Measurements from ENCODE around the gene ZCCHC14.
"Not testable (repeated sequence)": the region's sequence is repeated elsewhere in the genome, so short reads cannot be mapped to it uniquely, and the experiment has no call there.

ZCCHC14 gene

DNA sequence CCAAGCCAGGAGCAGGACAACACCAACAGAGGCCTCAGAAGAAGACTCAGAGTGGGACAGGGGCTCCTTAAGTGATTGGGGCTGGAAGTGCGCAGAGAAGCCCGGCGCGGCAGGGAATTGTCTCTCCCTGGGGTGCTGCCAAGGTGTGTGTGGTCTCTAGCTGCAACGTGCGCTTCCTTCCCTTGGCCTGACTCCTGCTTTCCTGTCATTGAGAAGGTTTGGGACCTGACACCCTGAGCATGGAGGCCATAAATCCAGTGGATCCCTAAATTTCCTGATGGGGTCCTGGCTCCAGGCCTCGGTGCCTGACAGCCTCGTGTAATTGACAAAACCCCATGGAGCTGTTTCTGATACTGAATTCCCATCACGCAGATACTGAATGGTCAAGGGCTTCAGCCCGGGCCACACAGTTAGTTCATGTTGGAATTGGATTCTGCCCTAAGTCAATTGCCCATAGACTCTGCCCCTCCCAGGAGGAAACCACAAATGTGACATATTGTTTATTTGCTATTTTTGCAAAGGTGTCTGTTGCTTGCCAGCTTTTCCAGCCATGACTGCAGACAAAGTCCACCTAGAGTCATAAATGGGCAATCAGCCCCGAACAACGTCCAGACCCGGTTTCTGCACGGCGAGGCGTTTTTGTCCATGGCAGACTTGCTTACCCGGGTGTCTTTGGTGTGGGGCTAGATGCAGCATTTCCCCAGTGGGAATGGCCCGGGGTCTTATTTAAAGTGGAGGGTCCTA lies 4.4 kb upstream of the ZCCHC14 start:
- not testable (repeated sequence) for DNase-seq

DNA sequence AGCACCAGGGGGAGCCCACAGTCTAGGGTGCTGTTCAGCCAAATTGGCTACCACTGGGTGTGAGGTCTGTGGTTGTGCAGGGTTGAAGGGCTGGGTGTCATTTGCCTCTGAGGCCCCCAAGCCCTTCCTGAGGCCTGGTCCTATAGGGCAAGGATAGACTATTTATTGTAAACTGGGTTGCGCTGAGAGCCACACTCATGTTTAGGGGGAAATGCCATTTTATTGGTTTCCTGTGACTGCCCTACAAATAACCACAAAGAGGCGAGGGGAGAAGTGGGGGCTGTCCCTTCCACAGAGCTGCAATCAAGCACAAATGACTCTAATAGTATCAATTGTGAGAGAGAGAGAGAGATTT lies 3.6 kb upstream of the ZCCHC14 start:
- no peak for DNase-seq

DNA sequence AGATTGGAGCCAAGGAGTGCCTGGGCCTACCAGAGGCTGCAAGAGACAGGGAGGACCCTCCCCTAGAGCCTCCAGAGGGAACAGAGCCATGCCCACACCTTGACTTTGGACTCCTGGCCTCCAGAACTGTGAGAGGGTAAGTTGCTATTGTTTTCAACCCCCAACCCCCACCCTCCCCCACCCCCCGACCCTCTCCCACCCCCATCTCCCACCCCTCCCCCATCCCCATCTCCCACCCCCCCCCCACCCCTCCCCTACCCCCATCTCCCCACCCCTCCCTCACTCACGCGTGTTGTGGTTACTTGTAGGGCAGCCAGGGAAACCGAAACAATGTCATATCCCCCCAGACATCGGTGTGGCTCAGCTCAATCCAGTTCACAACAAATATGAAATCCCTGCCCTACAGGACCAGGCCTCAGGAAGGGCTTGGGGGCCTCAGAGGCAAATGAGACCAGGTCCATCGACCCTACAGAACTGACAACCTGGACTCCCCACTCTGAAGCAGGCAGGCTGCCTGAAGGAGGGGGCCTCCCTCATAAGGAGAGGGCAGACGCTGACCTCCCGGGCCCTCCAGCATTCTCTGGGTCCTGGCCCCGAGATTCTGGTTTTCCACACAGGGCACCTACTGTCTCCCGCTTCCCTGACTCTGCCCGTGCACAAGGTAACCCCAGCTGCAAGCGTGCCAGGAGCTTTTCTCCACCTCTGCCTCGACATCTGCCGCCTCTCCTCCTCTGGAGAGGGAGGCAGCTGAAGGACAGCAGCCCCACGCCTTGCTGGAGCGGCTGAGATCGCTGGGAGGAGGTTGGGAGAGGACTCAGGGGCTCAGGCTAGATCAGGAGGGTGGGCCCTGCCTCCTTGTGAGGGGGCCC lies 3.0 kb upstream of the ZCCHC14 start:
- no peak for DNase-seq

DNA sequence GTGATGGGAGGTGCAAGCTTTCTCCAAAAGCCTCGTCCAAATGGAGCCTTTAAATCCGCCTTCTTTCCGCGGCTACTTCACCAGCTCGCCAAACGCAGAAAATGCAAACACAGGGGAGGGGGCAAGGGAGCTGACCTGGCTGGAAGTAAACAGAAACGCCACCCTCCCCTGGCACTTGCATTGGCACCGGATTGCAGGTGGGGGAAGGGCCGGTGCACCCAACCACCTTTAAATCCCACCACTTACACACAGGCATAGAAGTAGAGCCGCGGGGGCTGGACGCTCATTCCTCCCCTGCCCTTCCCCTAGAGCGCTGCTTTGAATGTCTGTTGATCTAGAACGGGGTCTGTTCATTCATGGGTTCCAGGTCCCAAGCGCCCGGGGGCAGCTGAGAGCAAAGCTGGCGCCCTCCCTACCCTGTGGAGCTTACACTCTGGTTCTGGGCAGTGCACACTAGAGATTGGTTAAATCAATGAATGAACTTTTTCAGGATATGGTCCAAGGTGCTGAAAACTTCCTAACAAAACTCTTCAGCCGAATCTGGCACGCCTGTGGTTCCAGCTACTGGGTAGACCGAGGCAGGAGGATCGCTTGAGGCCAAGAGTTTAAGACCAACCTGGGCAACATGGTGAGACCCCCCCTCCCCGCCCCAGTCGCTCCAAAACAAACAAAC lies 920 bp upstream of the ZCCHC14 start:
- DNase-seq = no peak

DNA sequence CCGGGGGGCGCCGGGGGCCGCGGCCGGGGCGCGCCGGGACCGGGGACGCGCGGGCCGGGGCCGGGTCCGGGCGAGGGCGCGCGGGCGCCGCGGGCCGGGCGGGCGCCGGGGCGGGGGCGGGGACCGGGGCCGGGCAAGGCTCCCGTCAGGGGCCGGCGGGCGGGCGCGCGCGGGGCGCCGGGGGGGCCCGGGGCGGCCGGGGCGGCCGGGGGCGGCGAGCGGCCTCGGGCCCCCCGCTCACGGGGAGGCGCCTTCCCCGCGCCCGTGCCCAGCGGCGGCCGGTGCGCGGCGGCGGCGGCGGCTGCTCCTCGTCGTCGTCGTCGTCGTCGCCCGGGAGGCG lies 563 bp downstream of the ZCCHC14 start:
- no peak for DNase-seq

DNA sequence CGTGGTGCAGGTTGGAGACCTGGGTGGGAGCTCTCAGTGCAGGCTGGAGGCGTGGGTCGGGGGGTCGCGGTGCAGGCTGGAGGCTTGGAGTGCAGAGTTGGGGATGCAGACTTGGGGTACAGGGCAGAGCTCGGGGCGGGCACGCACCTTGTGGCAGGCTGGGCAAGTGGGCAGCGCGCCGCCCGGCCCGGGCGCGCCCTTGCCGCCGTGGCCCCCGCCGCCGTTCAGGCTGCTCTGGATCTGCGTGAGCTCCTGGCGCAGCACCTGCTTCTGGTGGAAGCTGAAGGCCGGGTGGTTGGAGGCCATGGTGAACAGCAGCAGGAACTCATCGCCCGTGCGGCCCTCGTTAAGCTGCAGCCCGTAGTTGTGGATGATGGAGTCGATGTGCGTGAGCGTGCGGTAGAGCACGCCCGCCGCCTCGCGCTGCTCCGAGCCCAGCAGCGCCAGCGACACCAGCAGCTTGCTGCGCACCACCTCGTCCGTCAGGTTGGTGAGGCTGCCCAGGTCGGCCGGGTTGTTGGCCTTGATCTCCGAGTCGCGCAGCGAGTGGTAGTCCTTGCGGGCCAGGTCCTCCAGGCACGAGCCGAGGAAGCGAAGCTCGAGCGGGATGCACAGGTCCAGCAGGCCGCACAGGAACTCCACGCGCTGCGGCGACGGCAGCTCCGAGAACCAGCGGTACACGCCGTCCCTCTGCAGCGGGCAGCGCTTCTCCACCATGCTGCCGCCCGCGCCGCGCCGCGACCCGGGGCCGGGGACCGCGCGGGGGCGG lies 1.1 kb downstream of the ZCCHC14 start:
- DNase-seq = no peak

DNA sequence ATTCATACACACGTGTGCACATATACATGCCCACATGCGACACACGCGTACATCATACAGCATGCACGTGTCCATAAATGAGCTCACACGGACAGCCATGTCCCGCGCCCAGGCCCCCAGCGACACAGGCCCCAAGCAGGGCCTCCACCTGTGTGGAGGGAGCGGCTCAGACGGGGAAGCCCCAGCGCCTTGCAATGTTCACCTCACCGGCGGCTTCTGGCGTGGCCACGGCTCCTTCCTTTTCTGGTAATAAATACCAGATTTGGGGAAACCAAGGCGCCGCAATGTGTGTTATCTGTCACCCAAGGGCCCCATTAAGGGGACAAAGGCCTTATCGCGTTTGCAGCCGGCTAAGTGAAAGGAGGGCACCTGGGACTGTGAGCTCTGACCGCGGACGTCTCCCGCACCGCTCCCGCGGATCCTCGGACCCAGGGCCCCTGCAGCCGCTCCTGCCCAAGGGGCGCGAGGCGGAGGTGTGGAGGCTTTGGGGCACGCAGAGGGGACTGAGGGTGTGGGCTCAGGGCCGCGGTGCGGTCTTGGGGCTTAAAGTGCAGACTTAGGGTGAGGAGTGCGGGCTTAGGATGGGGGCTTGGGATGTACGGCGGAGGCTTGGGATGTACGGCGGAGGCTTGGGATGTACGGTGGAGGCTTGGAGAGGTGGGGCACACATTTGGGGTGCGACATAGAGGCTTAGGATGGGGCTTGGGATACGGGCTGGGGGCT lies 1.9 kb downstream of the ZCCHC14 start:
- DNase-seq = not testable (repeated sequence)

DNA sequence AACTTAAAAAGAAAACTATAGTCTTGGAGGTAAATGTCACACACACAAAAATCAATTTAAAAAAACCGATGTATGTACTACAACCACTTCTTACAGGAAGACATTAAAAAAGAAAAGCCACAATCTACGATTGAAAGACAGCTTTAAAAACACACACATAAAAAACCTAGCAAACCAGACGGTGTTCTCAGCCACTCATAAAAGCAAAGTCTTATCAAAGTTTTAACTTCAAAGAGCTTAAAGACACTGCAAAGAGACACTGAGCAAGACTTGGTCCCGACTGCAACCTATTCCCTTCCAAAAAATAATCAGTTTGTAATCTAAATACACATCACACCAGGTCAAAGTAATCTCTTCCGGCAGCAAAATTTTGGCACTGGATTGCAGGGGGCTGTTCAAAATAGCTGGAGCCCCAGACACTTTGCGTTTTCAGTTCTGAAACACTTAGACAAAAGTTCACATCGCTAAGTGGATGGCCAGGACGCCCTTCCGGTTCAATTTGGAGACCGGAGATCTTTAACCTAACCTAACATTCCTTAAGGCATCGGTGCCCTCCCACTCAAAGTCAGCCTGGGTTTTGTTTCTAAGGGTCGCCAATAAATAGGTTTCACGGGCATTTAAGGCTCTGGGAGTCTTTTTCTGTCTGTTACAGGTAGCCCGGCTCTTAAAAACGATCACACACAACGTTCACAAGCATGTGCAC lies 2.6 kb downstream of the ZCCHC14 start:
- DNase-seq = no peak

DNA sequence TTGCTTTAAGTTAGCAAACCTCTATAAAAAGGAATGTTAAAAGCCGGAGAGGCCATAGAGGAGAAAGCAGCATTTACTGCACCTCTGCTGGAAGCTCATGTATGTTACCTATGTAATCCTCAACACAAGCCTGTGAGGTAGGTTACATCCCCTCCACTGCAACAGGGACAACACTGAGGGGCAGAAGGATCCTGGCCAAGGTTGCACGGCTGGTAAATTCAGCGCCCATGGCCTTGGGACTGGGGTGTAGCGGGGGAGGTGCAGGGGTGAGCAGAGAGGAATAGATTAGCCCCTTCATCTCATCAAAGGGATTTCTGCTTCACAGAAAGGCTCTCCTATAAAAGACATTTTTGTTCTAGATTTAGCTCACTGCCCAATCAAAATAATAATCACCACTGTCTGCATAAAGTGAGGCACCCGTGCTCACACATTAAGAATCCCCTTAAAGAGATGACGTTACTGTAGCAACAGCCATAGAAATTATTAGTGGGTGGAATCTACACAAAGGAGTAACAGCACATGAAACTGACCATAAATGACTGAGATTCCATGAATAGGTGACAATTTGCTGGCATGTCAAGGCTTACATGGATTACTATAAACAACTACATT lies 3.3 kb downstream of the ZCCHC14 start:
- no peak for DNase-seq

DNA sequence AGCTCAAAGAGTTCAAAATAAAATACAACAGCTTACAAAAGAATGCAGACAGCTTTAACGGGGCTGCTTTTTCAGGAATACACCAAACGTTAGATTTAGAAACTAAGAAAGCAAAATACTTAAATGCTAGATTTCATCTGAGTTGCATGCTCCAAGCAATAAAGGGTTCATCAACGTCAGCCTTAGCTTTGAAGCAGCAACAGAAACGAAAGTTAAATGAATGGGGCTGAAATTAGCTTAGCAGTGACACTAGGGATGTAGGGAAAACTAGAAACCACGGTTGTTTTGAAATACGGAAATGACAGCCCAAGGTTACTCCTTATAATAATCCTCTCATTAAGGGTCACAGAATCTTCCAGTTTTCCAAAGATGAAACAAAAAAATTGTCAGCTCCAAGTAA lies 3.9 kb downstream of the ZCCHC14 start:
- not testable (repeated sequence) for DNase-seq

DNA sequence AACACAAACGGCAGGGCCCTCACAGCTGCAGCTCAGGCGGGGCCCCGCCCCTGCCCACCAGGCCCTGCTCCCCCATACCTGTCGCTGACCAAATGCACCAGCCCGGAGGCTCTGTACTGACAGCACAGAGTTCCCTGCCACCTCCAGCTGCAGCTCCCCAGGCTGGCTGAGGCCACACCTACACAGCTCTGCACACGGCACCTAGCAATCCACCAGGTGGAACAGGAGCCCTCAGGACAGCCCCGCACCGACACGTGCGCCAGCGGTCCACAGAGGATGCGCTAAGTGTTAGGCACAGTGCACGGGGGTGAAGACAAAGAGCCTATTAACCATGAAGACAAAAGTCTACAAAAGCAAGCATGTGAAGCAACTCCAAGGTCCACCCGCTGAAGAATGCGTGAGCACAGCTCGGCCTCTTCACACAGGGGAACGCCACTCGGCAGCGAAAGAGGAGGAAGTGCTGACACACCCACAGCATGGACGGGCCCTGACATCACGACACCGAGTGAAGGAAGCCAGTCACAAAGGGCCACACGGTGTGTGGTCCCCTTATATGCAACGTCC lies 5.4 kb downstream of the ZCCHC14 start:
- no peak for DNase-seq

DNA sequence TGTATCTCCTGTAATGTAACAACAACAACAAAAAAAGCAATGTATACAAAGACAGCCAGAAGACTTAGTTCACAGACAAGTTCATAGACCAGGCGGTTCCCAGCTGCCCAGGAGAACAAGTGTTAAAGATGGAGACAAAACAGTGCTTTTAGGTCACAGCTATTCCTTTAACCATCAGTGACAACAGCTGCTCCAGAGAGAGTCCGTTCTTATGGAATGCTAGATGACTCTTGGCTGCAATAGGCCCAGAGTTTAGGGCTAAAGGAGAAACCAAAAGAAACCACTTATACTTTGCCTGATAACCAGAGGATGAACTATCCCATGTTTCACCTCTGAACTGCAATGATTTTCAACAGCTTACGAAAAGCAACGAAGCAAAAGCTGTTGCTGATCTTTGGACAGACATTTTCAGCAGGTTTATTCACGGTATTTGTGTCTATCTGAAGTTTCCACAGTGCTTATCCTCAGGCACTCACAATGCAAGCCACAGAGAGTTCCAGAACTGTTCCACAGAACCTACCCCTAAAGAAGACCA lies 6.0 kb downstream of the ZCCHC14 start:
- DNase-seq = no peak

DNA sequence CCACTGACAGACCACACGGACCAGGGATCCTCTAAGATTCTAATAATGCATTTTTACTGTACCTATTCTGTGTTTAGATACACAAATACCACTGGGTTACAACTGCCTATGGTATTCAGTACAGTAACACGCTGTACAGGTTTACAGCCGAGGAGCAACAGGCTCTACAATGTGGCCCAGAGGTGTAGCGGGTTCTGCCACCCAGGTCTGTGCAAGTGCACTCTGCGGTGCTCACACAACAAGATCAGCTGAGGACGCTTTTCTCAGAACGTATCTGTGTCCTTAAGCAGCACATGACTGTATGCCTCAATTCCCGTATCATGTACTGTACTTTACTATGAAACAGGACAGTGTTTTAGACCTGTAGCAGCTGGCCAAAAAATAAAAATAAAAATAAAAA lies 6.5 kb downstream of the ZCCHC14 start:
- DNase-seq = no peak

DNA sequence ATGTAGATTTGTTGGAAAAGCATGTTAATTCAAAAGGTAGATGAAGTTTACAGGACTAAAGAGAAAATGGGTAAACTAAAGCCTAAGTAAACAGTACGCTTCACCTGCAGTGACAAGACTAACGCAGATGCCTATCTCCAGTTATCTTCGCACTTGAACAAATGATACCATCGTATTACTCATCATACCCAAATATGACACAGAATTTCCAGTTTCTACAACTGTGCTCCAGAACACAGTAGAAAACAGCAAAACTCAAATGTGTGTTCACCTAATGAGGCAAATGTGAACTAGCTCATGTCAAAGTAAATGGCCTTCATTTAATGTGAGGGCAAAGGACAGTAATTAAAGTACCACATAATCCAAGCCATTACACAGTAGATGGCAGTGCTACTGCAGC lies 7.0 kb downstream of the ZCCHC14 start:
- not testable (repeated sequence) for DNase-seq

DNA sequence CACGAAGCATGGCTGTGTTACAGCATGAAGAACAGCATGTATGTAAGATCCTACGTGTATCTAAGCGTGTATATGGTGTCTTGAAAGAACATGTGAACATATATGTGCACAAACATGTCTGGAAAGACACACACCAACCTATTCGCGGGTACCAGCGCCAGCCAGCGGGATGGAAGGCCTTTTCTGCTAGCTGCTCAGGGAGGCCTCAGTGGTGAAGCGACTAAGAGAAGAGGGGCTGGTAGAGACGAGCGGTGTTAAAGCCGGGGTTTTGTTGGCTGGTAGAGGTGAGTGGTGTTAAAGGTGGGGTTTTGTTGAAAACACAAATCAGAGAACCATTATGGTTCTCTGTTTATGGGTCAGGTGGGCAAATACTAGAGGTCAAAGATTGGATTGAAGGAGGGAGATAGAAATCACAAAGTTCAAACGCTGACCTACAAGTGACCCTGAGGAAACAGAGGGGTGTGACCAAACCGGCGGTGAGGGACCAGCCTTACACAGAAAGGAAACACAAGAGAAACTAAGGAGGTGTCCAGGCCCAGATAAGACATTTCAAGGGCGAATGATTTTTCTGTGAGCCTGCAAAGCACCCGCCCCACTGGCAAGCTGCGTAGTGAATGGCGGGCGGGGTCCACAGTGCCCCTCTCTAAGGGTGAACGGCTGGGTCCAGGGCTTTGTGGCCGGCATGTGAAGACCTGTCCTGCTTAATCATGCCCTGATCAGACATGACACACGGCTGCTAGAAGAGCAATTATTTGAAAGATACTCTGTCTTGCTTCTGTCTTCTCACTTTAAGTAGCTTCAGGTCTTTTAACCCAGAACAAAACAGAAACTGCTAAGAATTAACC lies 8.1 kb downstream of the ZCCHC14 start:
- no peak for DNase-seq

DNA sequence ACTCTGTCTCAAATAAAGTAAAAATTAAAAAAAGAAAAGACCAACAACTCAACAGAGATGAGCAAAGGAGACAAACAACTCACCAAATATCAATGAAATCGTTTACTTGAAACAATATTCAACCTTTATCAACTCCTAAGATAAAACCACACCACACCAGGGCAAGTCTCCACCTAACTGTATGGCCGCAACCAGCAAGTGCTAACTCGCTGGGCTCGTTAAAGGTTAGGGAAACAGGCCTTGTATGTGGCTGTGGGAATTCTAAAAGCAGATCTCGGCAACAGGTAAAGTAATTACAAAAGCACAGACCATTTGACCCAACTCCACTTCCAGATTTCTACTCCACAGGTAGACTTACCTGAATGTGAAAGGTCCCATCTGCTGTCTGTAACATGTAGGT lies 9.3 kb downstream of the ZCCHC14 start:
- DNase-seq = no peak

DNA sequence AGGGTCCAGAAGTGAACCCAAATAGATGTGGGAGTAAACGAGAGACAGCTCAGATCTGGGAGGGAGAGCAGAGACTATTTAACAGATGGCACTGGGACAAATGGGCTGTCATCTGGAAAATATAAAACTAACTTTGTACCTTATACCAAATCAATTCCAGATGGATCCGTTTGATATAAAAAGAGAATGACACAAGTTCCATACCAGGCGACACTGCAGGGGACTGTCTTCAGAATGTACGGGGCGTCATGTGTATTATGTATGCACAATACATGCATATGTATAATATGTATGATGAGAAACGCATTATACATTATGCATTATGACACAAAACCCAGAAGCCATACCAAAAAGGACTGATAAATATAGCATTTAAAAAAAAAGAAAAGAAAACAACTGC lies 10.2 kb downstream of the ZCCHC14 start:
- DNase-seq = not testable (repeated sequence)

DNA sequence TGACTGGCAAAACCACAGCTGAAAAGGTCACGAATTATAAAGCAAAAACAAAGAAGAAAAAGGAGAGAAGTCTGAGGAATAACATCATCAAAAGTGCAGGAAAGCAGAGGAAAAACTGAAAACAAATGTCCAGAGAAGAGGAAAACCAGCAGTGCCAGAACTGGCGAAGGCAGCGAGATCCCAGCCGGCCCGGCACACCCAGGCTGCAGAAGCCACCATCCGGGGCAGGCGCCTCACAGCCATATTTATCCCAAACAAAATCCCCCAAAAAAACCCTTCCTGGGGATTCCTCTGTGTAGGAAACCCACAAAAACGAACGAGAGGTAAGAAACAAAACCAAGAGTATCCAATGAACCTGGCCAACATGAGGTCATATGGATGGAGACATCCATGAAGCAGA lies 10.6 kb downstream of the ZCCHC14 start:
- no peak for DNase-seq

DNA sequence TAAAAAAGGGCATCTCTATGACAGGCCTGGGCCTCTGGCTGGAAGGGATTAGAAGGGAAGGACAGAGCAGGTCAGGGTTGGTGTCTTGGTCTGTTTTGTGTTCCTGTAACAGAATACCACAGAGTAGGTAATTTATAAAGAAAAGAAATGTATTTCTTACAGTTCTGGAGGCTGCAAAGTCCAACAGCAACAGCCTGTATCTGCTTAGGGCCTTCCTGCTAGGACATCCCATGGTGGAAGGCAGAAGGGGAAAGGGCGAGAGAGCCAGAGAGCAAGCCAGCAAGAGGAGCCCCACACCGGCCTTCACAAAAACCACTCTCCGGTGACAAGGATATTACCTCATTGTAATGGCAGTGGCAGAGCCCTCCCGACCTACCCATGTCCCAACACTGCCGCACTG lies 11.1 kb downstream of the ZCCHC14 start:
- not testable (repeated sequence) for DNase-seq

Data from fibroblast of skin of scalp (primary cell).